ENCODE measurements around the gene MAP7D2. TPM values are rescaled to one million over a fixed set of nuclear protein-coding genes. Genes with fewer than 3 reads are reported as not detected.

Gene MAP7D2
- total RNA-seq, 4 donors from 2014 or later = 0.19 to 0.83 (median 0.44) TPM

DNA sequence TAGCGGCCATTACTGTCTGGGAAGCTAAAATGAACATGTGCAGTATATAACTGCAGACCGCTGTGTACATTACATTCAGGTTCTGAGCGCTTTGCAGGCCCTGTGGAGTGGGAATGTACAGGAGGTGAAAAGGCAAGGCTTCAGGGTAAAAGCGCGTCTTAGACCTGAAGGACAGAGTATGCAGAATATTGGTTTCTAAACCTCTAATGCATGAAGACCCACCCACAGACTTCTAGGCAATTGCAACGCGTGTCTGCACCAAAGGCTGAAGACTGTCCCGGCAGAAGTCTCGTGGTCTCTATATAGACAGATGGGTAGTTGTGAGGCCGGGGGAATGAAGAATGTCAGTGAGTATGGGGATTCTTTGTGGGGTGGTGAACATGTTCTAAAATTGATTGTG lies 5.4 kb downstream of the MAP7D2 start:
- DNase-seq (ENCODE audit: extremely low spot score) = no peak
- TF ChIP-seq POLR2A (IDR thresholded peaks at IDR 0.05; ENCODE audit: low read depth) = no peak
- TF ChIP-seq POLR2AphosphoS5 (IDR thresholded peaks at IDR 0.05) = no peak
- TF ChIP-seq, protein P1, sequence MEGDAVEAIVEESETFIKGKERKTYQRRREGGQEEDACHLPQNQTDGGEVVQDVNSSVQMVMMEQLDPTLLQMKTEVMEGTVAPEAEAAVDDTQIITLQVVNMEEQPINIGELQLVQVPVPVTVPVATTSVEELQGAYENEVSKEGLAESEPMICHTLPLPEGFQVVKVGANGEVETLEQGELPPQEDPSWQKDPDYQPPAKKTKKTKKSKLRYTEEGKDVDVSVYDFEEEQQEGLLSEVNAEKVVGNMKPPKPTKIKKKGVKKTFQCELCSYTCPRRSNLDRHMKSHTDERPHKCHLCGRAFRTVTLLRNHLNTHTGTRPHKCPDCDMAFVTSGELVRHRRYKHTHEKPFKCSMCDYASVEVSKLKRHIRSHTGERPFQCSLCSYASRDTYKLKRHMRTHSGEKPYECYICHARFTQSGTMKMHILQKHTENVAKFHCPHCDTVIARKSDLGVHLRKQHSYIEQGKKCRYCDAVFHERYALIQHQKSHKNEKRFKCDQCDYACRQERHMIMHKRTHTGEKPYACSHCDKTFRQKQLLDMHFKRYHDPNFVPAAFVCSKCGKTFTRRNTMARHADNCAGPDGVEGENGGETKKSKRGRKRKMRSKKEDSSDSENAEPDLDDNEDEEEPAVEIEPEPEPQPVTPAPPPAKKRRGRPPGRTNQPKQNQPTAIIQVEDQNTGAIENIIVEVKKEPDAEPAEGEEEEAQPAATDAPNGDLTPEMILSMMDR (IDR thresholded peaks at IDR 0.05) = no peak
- no peak for TF ChIP-seq EP300 (IDR thresholded peaks at IDR 0.05)
- no peak overlapping the region for H3K27ac ChIP-seq (replicated peaks in 1 of 4)
- H3K9me3 ChIP-seq = no peaks in the 10 kb centered on the region
- intact Hi-C loops (cut with DNase I) = no loop called here
- peaks cover 0 to 6% (median 5%) of the 10 kb centered on the region in 4 donors for H3K4me1 ChIP-seq
- no peak overlapping the region for H3K4me3 ChIP-seq
- H3K27me3 ChIP-seq = peaks cover 0 to 10% (median 5%) of the 10 kb centered on the region in 4 donors
- no peaks in the 10 kb centered on the region for H3K36me3 ChIP-seq
- 99% methylated on average over 8 of the region's 10 CpGs for WGBS

DNA sequence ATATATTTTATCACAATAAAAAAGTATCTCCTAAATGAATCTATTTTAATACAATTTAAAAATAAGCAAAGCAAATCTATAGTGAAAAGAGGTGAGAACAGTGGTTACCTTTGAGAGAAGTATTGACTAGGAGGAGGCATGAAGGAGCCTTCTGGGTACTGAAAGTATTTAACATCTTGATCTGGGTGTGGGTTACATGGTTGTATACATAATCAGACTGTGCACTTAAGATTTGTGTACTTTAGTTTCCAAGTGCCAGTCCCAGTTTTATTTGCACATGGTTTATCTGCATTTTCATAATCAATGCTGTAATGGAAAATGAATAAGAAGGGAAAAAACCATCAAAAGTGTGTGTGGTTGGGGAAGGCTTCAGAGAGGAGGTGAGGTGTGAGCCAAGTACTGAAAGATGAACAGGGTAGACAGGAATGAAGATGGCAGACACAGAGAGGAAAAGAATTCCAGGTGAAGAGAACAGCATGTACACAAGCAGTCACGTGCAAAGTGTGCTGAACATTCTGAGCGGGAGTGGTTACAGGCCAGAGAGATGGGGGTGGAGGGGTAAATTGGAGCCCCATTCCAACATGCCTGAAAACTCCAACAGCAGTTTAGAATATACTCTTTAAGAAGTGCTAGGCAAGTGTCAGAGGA lies 14.6 kb downstream of the MAP7D2 start:
- TF ChIP-seq POLR2AphosphoS5 (IDR thresholded peaks at IDR 0.05) (no peak), POLR2A (IDR thresholded peaks at IDR 0.05; ENCODE audit: low read depth) (no peak), EP300 (IDR thresholded peaks at IDR 0.05) (no peak)
- no peak for DNase-seq (ENCODE audit: extremely low spot score)
- H3K27ac ChIP-seq (replicated peaks in 1 of 4) = no peak overlapping the region
- no peak overlapping the region for H3K4me3 ChIP-seq
- intact Hi-C loops (cut with DNase I) = no loop called here
- H3K36me3 ChIP-seq = no peaks in the 10 kb centered on the region
- H3K4me1 ChIP-seq = no peaks in the 10 kb centered on the region
- H3K9me3 ChIP-seq = no peaks in the 10 kb centered on the region
- 86% methylated on average over 2 of the region's 2 CpGs for WGBS
- H3K27me3 ChIP-seq = no peaks in the 10 kb centered on the region

DNA sequence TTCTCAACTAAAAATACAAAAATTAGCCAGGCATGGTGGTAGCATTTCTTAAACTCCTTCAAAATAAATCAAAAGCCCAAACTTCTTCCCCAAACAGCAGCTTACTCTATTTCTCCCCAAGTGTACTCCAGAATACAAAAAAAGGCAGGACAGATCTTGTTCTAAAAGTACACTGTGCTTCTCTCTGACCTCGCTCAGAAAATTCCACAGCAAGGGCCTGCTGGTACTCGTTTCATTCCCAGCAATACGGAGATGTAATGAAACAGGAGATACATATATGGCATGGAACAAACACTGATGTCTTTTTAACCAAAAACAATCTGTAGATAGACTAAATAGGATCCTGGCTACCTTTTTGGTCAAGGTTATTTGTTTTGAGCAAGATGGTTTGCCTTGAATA lies 25.2 kb downstream of the MAP7D2 start:
- Histone ChIP-seq H3K27me3 (peaks cover 0 to 5% (median 0%) of the 10 kb centered on the region in 4 donors), H3K9me3 (no peaks in the 10 kb centered on the region), H3K4me3 (no peak overlapping the region), H3K4me1 (no peaks in the 10 kb centered on the region), H3K27ac (replicated peaks in 1 of 4) (no peak overlapping the region), H3K36me3 (no peaks in the 10 kb centered on the region)
- no peak for TF ChIP-seq POLR2AphosphoS5 (IDR thresholded peaks at IDR 0.05)
- no peak for TF ChIP-seq EP300 (IDR thresholded peaks at IDR 0.05)
- TF ChIP-seq, protein P1 (IDR thresholded peaks at IDR 0.05) = no peak
- TF ChIP-seq POLR2A (IDR thresholded peaks at IDR 0.05; ENCODE audit: low read depth) = no peak
- intact Hi-C loops (cut with DNase I) = no loop called here
- DNase-seq (ENCODE audit: extremely low spot score) = no peak
- WGBS = 78% methylated on average over 3 of the region's 3 CpGs

DNA sequence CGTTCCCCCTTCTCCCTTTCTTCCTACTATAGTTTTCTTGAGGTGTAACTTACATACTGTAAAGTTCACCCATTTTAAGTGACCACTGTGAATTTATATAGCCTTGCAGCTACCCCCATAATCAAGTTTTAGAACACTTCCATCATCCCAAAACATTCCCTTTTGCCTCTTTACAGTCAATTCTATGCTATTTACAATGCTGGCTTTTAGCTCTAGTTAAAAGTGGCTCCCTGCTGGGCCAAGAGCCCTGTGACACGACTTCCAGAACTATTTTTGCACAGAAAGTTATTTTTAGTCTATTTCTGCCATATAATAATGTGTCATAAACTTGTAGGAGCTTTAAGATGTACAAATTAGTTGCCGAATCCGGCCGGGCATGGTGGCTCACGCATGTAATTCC lies 26.9 kb downstream of the MAP7D2 start:
- TF ChIP-seq POLR2AphosphoS5 (IDR thresholded peaks at IDR 0.05) = no peak
- no peak for TF ChIP-seq POLR2A (IDR thresholded peaks at IDR 0.05; ENCODE audit: low read depth)
- no peak for TF ChIP-seq EP300 (IDR thresholded peaks at IDR 0.05)
- TF ChIP-seq, protein P1 (IDR thresholded peaks at IDR 0.05) = no peak
- Histone ChIP-seq H3K27ac (replicated peaks in 1 of 4) (no peak overlapping the region), H3K4me1 (no peaks in the 10 kb centered on the region), H3K9me3 (no peaks in the 10 kb centered on the region), H3K27me3 (peaks cover 0 to 5% (median 0%) of the 10 kb centered on the region in 4 donors), H3K4me3 (no peak overlapping the region), H3K36me3 (no peaks in the 10 kb centered on the region)
- 65% methylated on average over 6 of the region's 6 CpGs for WGBS
- DNase-seq (ENCODE audit: extremely low spot score) = no peak
- intact Hi-C loops (cut with DNase I) = no loop called here

DNA sequence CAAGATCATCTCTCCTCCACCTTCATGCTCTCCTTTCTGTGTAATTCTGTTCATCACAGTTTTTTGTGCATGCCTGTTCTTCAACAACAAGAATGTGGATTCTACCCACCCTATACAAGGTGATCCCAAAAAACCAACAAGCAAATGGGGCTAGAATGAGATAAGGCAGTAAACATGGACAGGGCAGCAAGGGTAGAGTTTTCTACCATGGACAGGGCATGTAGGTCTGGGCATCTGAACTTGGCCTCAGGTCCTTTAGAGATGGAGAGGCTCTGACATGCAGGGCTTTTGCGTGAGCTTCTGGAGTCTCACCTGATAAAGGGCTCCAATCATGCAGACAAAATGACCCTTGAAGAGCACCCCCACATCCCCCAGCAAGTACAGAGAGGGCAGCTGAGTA lies 36.4 kb downstream of the MAP7D2 start:
- no peak for TF ChIP-seq POLR2A (IDR thresholded peaks at IDR 0.05; ENCODE audit: low read depth)
- H3K36me3 ChIP-seq = no peaks in the 10 kb centered on the region
- intact Hi-C loops (cut with DNase I) = no loop called here
- no peak for DNase-seq (ENCODE audit: extremely low spot score)
- no peak overlapping the region for H3K4me3 ChIP-seq
- H3K27me3 ChIP-seq = no peaks in the 10 kb centered on the region
- 80% methylated on average over 1 of the region's 1 CpG for WGBS
- H3K9me3 ChIP-seq = no peaks in the 10 kb centered on the region
- H3K27ac ChIP-seq (replicated peaks in 1 of 4) = no peak overlapping the region
- no peaks in the 10 kb centered on the region for H3K4me1 ChIP-seq

All from esophagus muscularis mucosa (tissue), 4 donors.